Measurements from ENCODE around the gene ATP6V0D1.

The ATP6V0D1 gene

GRCh38 chr16:67451704-67452435, 29.1 kb downstream of the ATP6V0D1 start:
- H3K27ac ChIP-seq, result peak overlapping the region; percentile 91
- no peak for TF ChIP-seq CTCF (conservative IDR thresholded peaks at IDR 0.05)

- H3K27ac ChIP-seq, result peak overlapping the region; percentile 91
Measured at GRCh38 chr16:67451061-67451703, 29.8 kb downstream of the ATP6V0D1 start.

GRCh38 chr16:67449739-67450138, 31.2 kb downstream of the ATP6V0D1 start:
- no peak overlapping the region; the same call in 1 of the 2 replicates for H3K27ac ChIP-seq
- TF ChIP-seq CTCF (conservative IDR thresholded peaks at IDR 0.05), result no peak

More at GRCh38 chr16:67451061-67451703, 29.8 kb downstream of the ATP6V0D1 start:
- no peak for TF ChIP-seq CTCF (conservative IDR thresholded peaks at IDR 0.05)

- TF ChIP-seq CTCF (conservative IDR thresholded peaks at IDR 0.05), result no peak
- no peak overlapping the region for H3K27ac ChIP-seq
Measured at GRCh38 chr16:67449336-67449735, 31.6 kb downstream of the ATP6V0D1 start.

- no peak overlapping the region for H3K27ac ChIP-seq
- TF ChIP-seq CTCF (conservative IDR thresholded peaks at IDR 0.05), result no peak
Measured at GRCh38 chr16:67448580-67448979, 32.4 kb downstream of the ATP6V0D1 start.

- no peak overlapping the region for H3K27ac ChIP-seq
- no peak; the same call in 1 of the 2 replicates for TF ChIP-seq CTCF (conservative IDR thresholded peaks at IDR 0.05)
Measured at GRCh38 chr16:67447508-67448076, 33.4 kb downstream of the ATP6V0D1 start.

- no peak for TF ChIP-seq CTCF (conservative IDR thresholded peaks at IDR 0.05)
- peak overlapping the region; percentile 16; the same call in 1 of the 2 replicates for H3K27ac ChIP-seq
Measured at GRCh38 chr16:67446968-67447507, 33.9 kb downstream of the ATP6V0D1 start.
